ENCODE results near the gene ZNF367.
"Not testable (repeated sequence)": the region's sequence is repeated elsewhere in the genome, so short reads cannot be mapped to it uniquely, and the experiment has no call there.

DNA sequence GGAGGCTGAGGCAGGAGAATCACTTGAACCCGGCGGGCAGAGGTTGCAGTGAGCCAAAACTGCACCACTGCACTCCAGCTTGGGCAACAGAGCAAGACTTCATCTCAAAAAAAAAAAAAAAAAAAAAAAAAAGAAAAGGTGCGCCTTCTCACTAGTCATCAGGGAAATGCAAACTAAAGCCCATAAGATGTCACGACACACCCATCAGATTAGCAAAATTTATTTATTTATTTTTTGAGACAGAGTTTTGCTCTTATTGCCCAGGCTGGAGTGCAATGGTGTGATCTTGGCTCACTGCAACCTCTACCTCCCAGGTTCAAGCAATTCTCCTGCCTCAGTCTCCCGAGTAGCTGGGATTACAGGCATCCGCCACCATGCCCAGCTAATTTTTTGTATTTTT, 57.6 kb downstream of the ZNF367 start:
- TF ChIP-seq, protein P1, sequence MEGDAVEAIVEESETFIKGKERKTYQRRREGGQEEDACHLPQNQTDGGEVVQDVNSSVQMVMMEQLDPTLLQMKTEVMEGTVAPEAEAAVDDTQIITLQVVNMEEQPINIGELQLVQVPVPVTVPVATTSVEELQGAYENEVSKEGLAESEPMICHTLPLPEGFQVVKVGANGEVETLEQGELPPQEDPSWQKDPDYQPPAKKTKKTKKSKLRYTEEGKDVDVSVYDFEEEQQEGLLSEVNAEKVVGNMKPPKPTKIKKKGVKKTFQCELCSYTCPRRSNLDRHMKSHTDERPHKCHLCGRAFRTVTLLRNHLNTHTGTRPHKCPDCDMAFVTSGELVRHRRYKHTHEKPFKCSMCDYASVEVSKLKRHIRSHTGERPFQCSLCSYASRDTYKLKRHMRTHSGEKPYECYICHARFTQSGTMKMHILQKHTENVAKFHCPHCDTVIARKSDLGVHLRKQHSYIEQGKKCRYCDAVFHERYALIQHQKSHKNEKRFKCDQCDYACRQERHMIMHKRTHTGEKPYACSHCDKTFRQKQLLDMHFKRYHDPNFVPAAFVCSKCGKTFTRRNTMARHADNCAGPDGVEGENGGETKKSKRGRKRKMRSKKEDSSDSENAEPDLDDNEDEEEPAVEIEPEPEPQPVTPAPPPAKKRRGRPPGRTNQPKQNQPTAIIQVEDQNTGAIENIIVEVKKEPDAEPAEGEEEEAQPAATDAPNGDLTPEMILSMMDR (IDR thresholded peaks at IDR 0.05; ENCODE audit: poor library complexity, severe bottlenecking), result not testable (repeated sequence)
- TF ChIP-seq, protein P2, sequence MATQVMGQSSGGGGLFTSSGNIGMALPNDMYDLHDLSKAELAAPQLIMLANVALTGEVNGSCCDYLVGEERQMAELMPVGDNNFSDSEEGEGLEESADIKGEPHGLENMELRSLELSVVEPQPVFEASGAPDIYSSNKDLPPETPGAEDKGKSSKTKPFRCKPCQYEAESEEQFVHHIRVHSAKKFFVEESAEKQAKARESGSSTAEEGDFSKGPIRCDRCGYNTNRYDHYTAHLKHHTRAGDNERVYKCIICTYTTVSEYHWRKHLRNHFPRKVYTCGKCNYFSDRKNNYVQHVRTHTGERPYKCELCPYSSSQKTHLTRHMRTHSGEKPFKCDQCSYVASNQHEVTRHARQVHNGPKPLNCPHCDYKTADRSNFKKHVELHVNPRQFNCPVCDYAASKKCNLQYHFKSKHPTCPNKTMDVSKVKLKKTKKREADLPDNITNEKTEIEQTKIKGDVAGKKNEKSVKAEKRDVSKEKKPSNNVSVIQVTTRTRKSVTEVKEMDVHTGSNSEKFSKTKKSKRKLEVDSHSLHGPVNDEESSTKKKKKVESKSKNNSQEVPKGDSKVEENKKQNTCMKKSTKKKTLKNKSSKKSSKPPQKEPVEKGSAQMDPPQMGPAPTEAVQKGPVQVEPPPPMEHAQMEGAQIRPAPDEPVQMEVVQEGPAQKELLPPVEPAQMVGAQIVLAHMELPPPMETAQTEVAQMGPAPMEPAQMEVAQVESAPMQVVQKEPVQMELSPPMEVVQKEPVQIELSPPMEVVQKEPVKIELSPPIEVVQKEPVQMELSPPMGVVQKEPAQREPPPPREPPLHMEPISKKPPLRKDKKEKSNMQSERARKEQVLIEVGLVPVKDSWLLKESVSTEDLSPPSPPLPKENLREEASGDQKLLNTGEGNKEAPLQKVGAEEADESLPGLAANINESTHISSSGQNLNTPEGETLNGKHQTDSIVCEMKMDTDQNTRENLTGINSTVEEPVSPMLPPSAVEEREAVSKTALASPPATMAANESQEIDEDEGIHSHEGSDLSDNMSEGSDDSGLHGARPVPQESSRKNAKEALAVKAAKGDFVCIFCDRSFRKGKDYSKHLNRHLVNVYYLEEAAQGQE (IDR thresholded peaks at IDR 0.05; ENCODE audit: borderline replicate concordance), result not testable (repeated sequence)
- not testable (repeated sequence) for TF ChIP-seq EP300, MXI1 (conservative IDR thresholded peaks at IDR 0.05; ENCODE audit: poor library complexity, severe bottlenecking)
